K562 (cell line): Measurements from ENCODE around the gene RABGAP1L. TPM values are rescaled to one million over a fixed set of nuclear protein-coding genes. Genes with fewer than 3 reads are reported as not detected.

Experiments
- ARID4B ChIP-seq: sonication (generic); formaldehyde crosslinking; IDR thresholded peaks from 2 replicates; pipeline ENCODE4 v1.8.0; 2022; ENCODE audit warnings: mild to moderate bottlenecking, missing genetic modification reagents
- CCAR2 ChIP-seq: fragments of 200-400 bp; formaldehyde crosslinking; IDR thresholded peaks from 2 replicates; pipeline ENCODE4 v1.6.1; 2017; ENCODE audit warnings: mild to moderate bottlenecking, low read depth, low read length
- CUX1 ChIP-seq: fragments of 200-800 bp; sonication (Bioruptor generic); IDR thresholded peaks from 2 replicates; pipeline ENCODE4 v1.6.1; 2016; ENCODE audit warnings: missing genetic modification characterization, missing compliant biosample characterization
- GATAD2B ChIP-seq: fragments of 450-650 bp; IDR thresholded peaks from 2 replicates; pipeline ENCODE4 v1.6.1; 2017; ENCODE audit warnings: mild to moderate bottlenecking, borderline replicate concordance
- IRF1 ChIP-seq: sonication (generic); formaldehyde crosslinking; IDR thresholded peaks from 2 replicates; pipeline ENCODE4 v1.8.0; 2022; ENCODE audit warnings: missing genetic modification reagents, mild to moderate bottlenecking, borderline replicate concordance
- MAZ ChIP-seq, 2 experiments: fragments of 450-650 bp in 1 of 2; sonication (generic) in 1 of 2; formaldehyde crosslinking; IDR thresholded peaks in 1 of 2; conservative IDR thresholded peaks in 1 of 2; 2 replicates each; pipeline versions ENCODE4 v1.4.0 to v1.5.0; 2020; ENCODE audit warnings: mild to moderate bottlenecking in 1 of 2, missing genetic modification reagents in 1 of 2
- NELFE ChIP-seq: IDR thresholded peaks from 2 replicates; pipeline ENCODE4 v1.6.1; 2011; ENCODE audit warnings: mild to moderate bottlenecking; ENCODE audit not compliant: insufficient read depth, insufficient read length
- POU5F1 ChIP-seq: fragments of 150-350 bp; IDR thresholded peaks from 2 replicates; pipeline ENCODE4 v1.6.1; 2014; ENCODE audit warnings: borderline replicate concordance, low read length, low read depth, mild to moderate bottlenecking; ENCODE audit not compliant: partially characterized antibody
- SMAD2 ChIP-seq: fragments of 150-350 bp; IDR thresholded peaks from 2 replicates; pipeline ENCODE4 v1.6.1; 2014; ENCODE audit warnings: low read depth, mild to moderate bottlenecking, low read length
- STAT5B ChIP-seq: fragments of 250-450 bp; sonication (Bioruptor Pico); IDR thresholded peaks from 2 replicates; pipeline ENCODE4 v1.8.0; 2021; ENCODE audit warnings: mild to moderate bottlenecking, inconsistent platforms
- TSC22D4 ChIP-seq: fragments of 450-650 bp; IDR thresholded peaks from 2 replicates; pipeline ENCODE4 v1.6.1; 2016; ENCODE audit warnings: missing genetic modification characterization, missing biosample characterization, control low read depth
- U2AF2 ChIP-seq: fragments of 200-400 bp; formaldehyde crosslinking; optimal IDR thresholded peaks from 2 replicates; pipeline ENCODE3; 2017; ENCODE audit warnings: low read depth, mild to moderate bottlenecking, low read length
- ZNF121 ChIP-seq: sonication (generic); formaldehyde crosslinking; conservative IDR thresholded peaks from 2 replicates; pipeline ENCODE4 v1.8.0; 2022; ENCODE audit warnings: missing genetic modification reagents
- ZNF431 ChIP-seq: sonication (generic); formaldehyde crosslinking; IDR thresholded peaks from 2 replicates; pipeline ENCODE4 v1.8.0; 2022; ENCODE audit warnings: mild to moderate bottlenecking, missing genetic modification reagents
- polyA plus RNA-seq, 8 experiments: library from polyadenylated mRNA; depleted of rRNA in 4 of 8; stranded (reverse) in 5 of 8; unstranded in 3 of 8; fragments of >200 nt; fragmentation: Nextera tagmentation in 2 of 8; fragmentation: Illumina TruSeq in 1 of 8; extraction: Ambion mirVana in 2 of 8; extraction: Trizol in 1 of 8; gene quantifications; 2 replicates each; pipeline versions ENCODE4 v1.2.1 to v1.2.3, GENCODE V29; 2011 to 2014; ENCODE audit warnings: inconsistent platforms in 1 of 8, missing spikeins in 1 of 8
- total RNA-seq, 7 experiments: library from RNA; depleted of rRNA in 6 of 7; stranded (reverse); fragments of >200 nt in 6 of 7; fragmentation: Illumina TruSeq in 2 of 7; extraction: Trizol in 2 of 7; gene quantifications; 2 replicates each; pipeline versions ENCODE4 v1.2.1 to v1.2.3, GENCODE V29; 2011 to 2021; ENCODE audit warnings: low replicate concordance in 1 of 7

Gene RABGAP1L
- total and polyA plus RNA-seq, 9 of the 15 experiments (the other 6 are each of a cell fraction or from before 2014, with no cell fraction given) = 16.5 to 44.9 (median 26.7) TPM

- TF ChIP-seq CUX1 (CRISPR knock-in tag) = no peak
- TF ChIP-seq IRF1 (CRISPR knock-in tag) = no peak
- 0 out of 2 replicates have a peak, but pooled peaks have one; percentile 71 for TF ChIP-seq CCAR2
- TF ChIP-seq POU5F1 = peak; percentile 30
- peak; percentile 87 for TF ChIP-seq ZNF431
- no peak for TF ChIP-seq TSC22D4
- no peak for TF ChIP-seq SMAD2
- no peak for TF ChIP-seq NELFE
- TF ChIP-seq U2AF2 = no peak
- no peak; the same call in 1 of the 2 replicates for TF ChIP-seq GATAD2B
- TF ChIP-seq ARID4B (CRISPR knock-in tag) = peak; percentile 90
- TF ChIP-seq MAZ (CRISPR knock-in tag; conservative IDR thresholded peaks at IDR 0.05 in 1 of 2, IDR thresholded peaks at IDR 0.05 in 1 of 2) = peak; percentile 38 to 96; a peak in 3 of 4 replicates
- no peak for TF ChIP-seq STAT5B
- TF ChIP-seq ZNF121 (CRISPR knock-in tag) = no peak
These were observed 864.0 kb downstream of the RABGAP1L start, which contains the start of gene MRPS14 (continued) for GRCh38 chr1:175023043-175023921.
